ENCODE measurements around the gene NMRK1. TPM values are rescaled to one million over a fixed set of nuclear protein-coding genes. Genes with fewer than 3 reads are reported as not detected.

The NMRK1 gene
- polyA plus RNA-seq, 1 donor (not counting 4 experiments of a cell fraction or from before 2014, with no cell fraction given): 24.7 TPM

DNA sequence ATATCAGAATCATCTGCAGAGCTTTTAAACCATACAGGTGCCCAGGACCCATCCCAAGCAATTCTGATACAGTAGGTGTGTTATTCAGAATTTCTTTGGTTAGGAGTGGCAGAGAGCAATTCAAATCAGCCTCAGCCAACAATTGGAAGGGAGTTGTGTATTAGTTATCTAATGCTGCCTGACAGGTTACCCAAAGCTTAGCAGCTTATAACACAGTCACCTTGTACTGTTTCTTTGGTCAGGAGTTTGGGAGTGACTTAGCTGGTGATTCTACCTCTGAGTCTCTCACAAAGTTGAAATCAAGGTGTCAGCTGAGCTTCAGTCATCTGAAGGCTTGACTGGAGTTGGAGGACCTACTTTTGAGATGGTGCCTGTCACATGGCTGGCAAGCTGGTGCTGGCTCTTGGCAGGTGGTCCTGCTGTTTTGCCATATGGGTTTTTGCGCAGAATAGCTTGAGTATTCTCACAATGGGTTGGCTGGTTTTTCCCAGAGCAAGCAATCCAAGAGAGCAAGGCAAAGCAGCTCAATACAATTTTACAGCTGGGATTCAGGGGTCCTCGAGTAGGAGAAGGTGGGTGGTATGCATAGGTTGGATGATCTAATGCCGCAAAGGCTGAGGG is 41.1 kb downstream of the NMRK1 start:
- no peaks in the 10 kb centered on the region for H3K36me3 ChIP-seq (ENCODE audit: control insufficient read depth in 2 of 2, extremely low read depth in 1 of 2, insufficient read depth in 2 of 2, low read length in 2 of 2)
- TF ChIP-seq, protein P1, sequence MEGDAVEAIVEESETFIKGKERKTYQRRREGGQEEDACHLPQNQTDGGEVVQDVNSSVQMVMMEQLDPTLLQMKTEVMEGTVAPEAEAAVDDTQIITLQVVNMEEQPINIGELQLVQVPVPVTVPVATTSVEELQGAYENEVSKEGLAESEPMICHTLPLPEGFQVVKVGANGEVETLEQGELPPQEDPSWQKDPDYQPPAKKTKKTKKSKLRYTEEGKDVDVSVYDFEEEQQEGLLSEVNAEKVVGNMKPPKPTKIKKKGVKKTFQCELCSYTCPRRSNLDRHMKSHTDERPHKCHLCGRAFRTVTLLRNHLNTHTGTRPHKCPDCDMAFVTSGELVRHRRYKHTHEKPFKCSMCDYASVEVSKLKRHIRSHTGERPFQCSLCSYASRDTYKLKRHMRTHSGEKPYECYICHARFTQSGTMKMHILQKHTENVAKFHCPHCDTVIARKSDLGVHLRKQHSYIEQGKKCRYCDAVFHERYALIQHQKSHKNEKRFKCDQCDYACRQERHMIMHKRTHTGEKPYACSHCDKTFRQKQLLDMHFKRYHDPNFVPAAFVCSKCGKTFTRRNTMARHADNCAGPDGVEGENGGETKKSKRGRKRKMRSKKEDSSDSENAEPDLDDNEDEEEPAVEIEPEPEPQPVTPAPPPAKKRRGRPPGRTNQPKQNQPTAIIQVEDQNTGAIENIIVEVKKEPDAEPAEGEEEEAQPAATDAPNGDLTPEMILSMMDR (optimal IDR thresholded peaks at IDR 0.05 in 1 of 3, IDR thresholded peaks at IDR 0.05 in 1 of 3, conservative IDR thresholded peaks at IDR 0.05 in 1 of 3; ENCODE audit: extremely low read depth in 1 of 3, insufficient read depth in 2 of 3, low read length in 3 of 3): no peak
- TF ChIP-seq EZH2 (IDR thresholded peaks at IDR 0.05; ENCODE audit: low read length): no peak
- no peak overlapping the region for H3K4me2 ChIP-seq (ENCODE audit: control insufficient read depth, extremely low read depth, insufficient read depth, low read depth, low read length)
- H3K4me3 ChIP-seq (ENCODE audit: control insufficient read depth in 2 of 3, extremely low read depth in 1 of 3, insufficient read depth in 2 of 3, low read depth in 1 of 3, low read length in 3 of 3): no peak overlapping the region
- no peak overlapping the region for H2AFZ ChIP-seq (ENCODE audit: control insufficient read depth, low read length)
- H3K27ac ChIP-seq (ENCODE audit: control insufficient read depth, insufficient read depth, low read length): no peak overlapping the region
- H4K20me1 ChIP-seq (ENCODE audit: control insufficient read depth, extremely low read depth, insufficient read depth, low read length): no peaks in the 10 kb centered on the region
- FAIRE-seq (no peak), DNase-seq (ENCODE audit: low read depth, low spot score) (no peak)
- H3K9me3 ChIP-seq (ENCODE audit: control insufficient read depth, low read depth, low read length): no peaks in the 10 kb centered on the region
- H3K4me1 ChIP-seq (ENCODE audit: control insufficient read depth, extremely low read depth, insufficient read depth, low read length): no peaks in the 10 kb centered on the region
- H3K9me1 ChIP-seq (ENCODE audit: control insufficient read depth, extremely low read depth, insufficient read depth, low read length): no peaks in the 10 kb centered on the region
- dilution Hi-C loops (cut with MboI; ENCODE audit: extremely low pct_ligation_motif_present, low sequenced_read_pairs): no loop called here
- H3K79me2 ChIP-seq (ENCODE audit: control insufficient read depth, insufficient read depth, low read length): no peaks in the 10 kb centered on the region
- peaks cover 5% of the 10 kb centered on the region for H3K27me3 ChIP-seq (ENCODE audit: control insufficient read depth, extremely low read depth, insufficient read depth, low read length)
- H3K9ac ChIP-seq (ENCODE audit: control insufficient read depth, extremely low read depth, insufficient read depth, low read length): no peak overlapping the region

DNA sequence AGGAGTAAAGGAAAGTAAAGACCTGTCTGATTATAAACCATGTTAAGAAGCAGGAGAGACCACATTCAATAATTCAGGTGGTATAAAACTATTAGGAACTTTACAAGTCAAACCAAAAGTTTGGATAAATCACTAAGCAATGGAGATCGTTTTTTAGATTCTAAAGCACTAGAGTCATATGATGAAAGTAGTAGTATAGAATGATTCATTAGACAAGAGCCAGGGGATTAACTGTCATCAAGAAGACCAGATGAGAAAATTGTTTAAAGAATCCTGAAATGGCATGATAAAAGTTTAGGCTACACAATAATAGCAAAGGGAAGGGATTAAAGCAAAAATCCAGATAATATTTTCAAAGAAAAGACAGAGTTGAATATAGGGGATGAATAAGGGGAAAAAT is 46.9 kb downstream of the NMRK1 start:
- H3K36me3 ChIP-seq (ENCODE audit: control insufficient read depth in 2 of 2, extremely low read depth in 1 of 2, insufficient read depth in 2 of 2, low read length in 2 of 2): no peaks in the 10 kb centered on the region
- no peak overlapping the region for H3K27ac ChIP-seq (ENCODE audit: control insufficient read depth, insufficient read depth, low read length)
- DNase-seq (ENCODE audit: low read depth, low spot score): no peak
- FAIRE-seq: no peak
- no peaks in the 10 kb centered on the region for H3K79me2 ChIP-seq (ENCODE audit: control insufficient read depth, insufficient read depth, low read length)
- H3K27me3 ChIP-seq (ENCODE audit: control insufficient read depth, extremely low read depth, insufficient read depth, low read length): no peaks in the 10 kb centered on the region
- H3K9me3 ChIP-seq (ENCODE audit: control insufficient read depth, low read depth, low read length): no peaks in the 10 kb centered on the region
- TF ChIP-seq, protein P1 (optimal IDR thresholded peaks at IDR 0.05 in 1 of 3, IDR thresholded peaks at IDR 0.05 in 1 of 3, conservative IDR thresholded peaks at IDR 0.05 in 1 of 3; ENCODE audit: extremely low read depth in 1 of 3, insufficient read depth in 2 of 3, low read length in 3 of 3): no peak
- no peak for TF ChIP-seq EZH2 (IDR thresholded peaks at IDR 0.05; ENCODE audit: low read length)
- H3K4me3 ChIP-seq (ENCODE audit: control insufficient read depth in 2 of 3, extremely low read depth in 1 of 3, insufficient read depth in 2 of 3, low read depth in 1 of 3, low read length in 3 of 3): no peak overlapping the region
- dilution Hi-C loops (cut with MboI; ENCODE audit: extremely low pct_ligation_motif_present, low sequenced_read_pairs): no loop called here
- no peak overlapping the region for H2AFZ ChIP-seq (ENCODE audit: control insufficient read depth, low read length)
- no peak overlapping the region for H3K9ac ChIP-seq (ENCODE audit: control insufficient read depth, extremely low read depth, insufficient read depth, low read length)
- H3K4me2 ChIP-seq (ENCODE audit: control insufficient read depth, extremely low read depth, insufficient read depth, low read depth, low read length): no peak overlapping the region
- no peaks in the 10 kb centered on the region for H3K9me1 ChIP-seq (ENCODE audit: control insufficient read depth, extremely low read depth, insufficient read depth, low read length)
- no peaks in the 10 kb centered on the region for H3K4me1 ChIP-seq (ENCODE audit: control insufficient read depth, extremely low read depth, insufficient read depth, low read length)
- no peaks in the 10 kb centered on the region for H4K20me1 ChIP-seq (ENCODE audit: control insufficient read depth, extremely low read depth, insufficient read depth, low read length)

Data from keratinocyte (primary cell).